GM12878 (cell line): ENCODE results near the gene HADHA.

Source experiments
- CHD2 ChIP-seq: IDR thresholded peaks from 2 replicates; pipeline ENCODE4 v1.6.1; 2011; ENCODE audit warnings: low read depth, low read length, improper control_type of control experiment, borderline replicate concordance
- ETV6 ChIP-seq, 2 experiments: fragments of 450-650 bp in 1 of 2; IDR thresholded peaks in 1 of 2; conservative IDR thresholded peaks in 1 of 2; 2 replicates each; pipeline ENCODE4 v1.6.1; 2014; ENCODE audit warnings: antibody characterized with exemption in 1 of 2, borderline replicate concordance in 1 of 2, low read depth in 1 of 2, mild to moderate bottlenecking in 1 of 2, moderate library complexity in 1 of 2
- POLR2A ChIP-seq: IDR thresholded peaks from 2 replicates; pipeline ENCODE4 v1.6.1; 2011; ENCODE audit warnings: low read depth, mild to moderate bottlenecking, low read length
- SUZ12 ChIP-seq: fragments of 200-600 bp; sonication (generic); IDR thresholded peaks from one replicate; pipeline ENCODE4 v1.6.1; 2018; ENCODE audit warnings: antibody characterized with exemption, mild to moderate bottlenecking; ENCODE audit not compliant: unreplicated experiment
- ZNF217 ChIP-seq: fragments of 450-650 bp; IDR thresholded peaks from 2 replicates; pipeline ENCODE4 v1.6.1; 2017; ENCODE audit warnings: antibody characterized with exemption, mild to moderate bottlenecking
- TF ChIP-seq, protein P1 (sequence below): IDR thresholded peaks from 2 replicates; pipeline ENCODE4 v1.6.1; 2012; ENCODE audit warnings: low read depth, low read length, improper control_type of control experiment

GRCh38 chr2:26217720-26218119 lies 26.7 kb downstream of the HADHA start:
- TF ChIP-seq ETV6 (conservative IDR thresholded peaks at IDR 0.05 in 1 of 2, IDR thresholded peaks at IDR 0.05 in 1 of 2; ENCODE audit: borderline replicate concordance in 1 of 2, low read depth in 1 of 2) (no peak), ZNF217 (no peak), SUZ12 (no peak), POLR2A (no peak), CHD2 (no peak)
- TF ChIP-seq, protein P1, sequence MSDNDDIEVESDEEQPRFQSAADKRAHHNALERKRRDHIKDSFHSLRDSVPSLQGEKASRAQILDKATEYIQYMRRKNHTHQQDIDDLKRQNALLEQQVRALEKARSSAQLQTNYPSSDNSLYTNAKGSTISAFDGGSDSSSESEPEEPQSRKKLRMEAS = no peak
